Measurements from ENCODE around the gene PLPP3. TPM values are rescaled to one million over a fixed set of nuclear protein-coding genes. Genes with fewer than 3 reads are reported as not detected.

Gene PLPP3
- total and polyA plus RNA-seq, 9 of the 15 experiments (the other 6 are each of a cell fraction or from before 2014, with no cell fraction given), result 0.07 to 0.54 (median 0.20) TPM

- no peak overlapping the region for H3K4me3 ChIP-seq
- H3K9me1 ChIP-seq (ENCODE audit: control insufficient read depth, insufficient read depth, low read length), result no peaks in the 10 kb centered on the region
- no peak for ATAC-seq
- no peaks in the 10 kb centered on the region for H3K36me3 ChIP-seq (ENCODE audit: control insufficient read depth, insufficient read depth, low read length)
- FAIRE-seq, result no peak
- no TSS peak for BruUV-seq (replicated peaks)
- H3K9ac ChIP-seq (ENCODE audit: insufficient read depth in 1 of 2, low read depth in 2 of 2, low read length in 2 of 2), result no peak overlapping the region
- CTCF ChIA-PET (ENCODE audit: low intra/inter-chr PET ratio), result no interaction called here
- H3K79me2 ChIP-seq (ENCODE audit: control insufficient read depth, insufficient read depth, low read length), result no peaks in the 10 kb centered on the region
- H2AFZ ChIP-seq (ENCODE audit: low read depth, low read length), result no peak overlapping the region
- no peaks in the 10 kb centered on the region for H3K4me1 ChIP-seq (replicated peaks in 1 of 2; ENCODE audit: control insufficient read depth in 2 of 2, insufficient read depth in 2 of 2, low read length in 2 of 2)
- intact Hi-C loops (cut with micrococcal nuclease), result no loop called here
- H4K20me1 ChIP-seq (replicated peaks; ENCODE audit: control insufficient read depth, insufficient read depth, low read length), result no peaks in the 10 kb centered on the region
- H3K27me3 ChIP-seq (ENCODE audit: control insufficient read depth in 2 of 2, insufficient read depth in 2 of 2, low read length in 2 of 2), result no peaks in the 10 kb centered on the region
- in situ Hi-C loops (cut with MboI), result no loop called here
- DNase-seq (ENCODE audit: extremely low read depth in 1 of 4, low spot score in 3 of 4), result no peak
- WGBS (ENCODE audit: insufficient coverage, low coverage, missing lambda C conversion rate), result 0% methylated on average over 3 of the region's 3 CpGs
- H3K9me3 ChIP-seq (replicated peaks; ENCODE audit: control insufficient read depth, insufficient read depth, low read depth, low read length), result no peaks in the 10 kb centered on the region
- H3K27ac ChIP-seq (ENCODE audit: extremely low read depth, low read depth, low read length), result no peak overlapping the region
- POLR2A ChIA-PET, result interaction anchor here (0.8 kb wide), 1 partner anchor 9 kb away, joined by 3 read pairs; no protein-coding TSS in a partner anchor
- no peak for TF ChIP-seq SRF (CRISPR knock-in tag; IDR thresholded peaks at IDR 0.05)
- TF ChIP-seq USF2 (CRISPR knock-in tag; IDR thresholded peaks at IDR 0.05), result peak; percentile 31; the same call in 1 of the 2 replicates
- H3K4me2 ChIP-seq (ENCODE audit: insufficient read depth, low read length), result no peak overlapping the region
These were observed 48.3 kb upstream of the PLPP3 start for GRCh38 chr1:56627636-56628039.

GRCh38 chr1:56627019-56627635 lies 47.8 kb upstream of the PLPP3 start:
- Histone ChIP-seq H2AFZ (ENCODE audit: low read depth, low read length) (no peak overlapping the region), H3K9me1 (ENCODE audit: control insufficient read depth, insufficient read depth, low read length) (no peaks in the 10 kb centered on the region), H3K36me3 (ENCODE audit: control insufficient read depth, insufficient read depth, low read length) (no peaks in the 10 kb centered on the region), H3K4me2 (ENCODE audit: insufficient read depth, low read length) (no peak overlapping the region), H3K4me1 (replicated peaks in 1 of 2; ENCODE audit: control insufficient read depth in 2 of 2, insufficient read depth in 2 of 2, low read length in 2 of 2) (no peaks in the 10 kb centered on the region), H3K9ac (ENCODE audit: insufficient read depth in 1 of 2, low read depth in 2 of 2, low read length in 2 of 2) (no peak overlapping the region), H3K27me3 (ENCODE audit: control insufficient read depth in 2 of 2, insufficient read depth in 2 of 2, low read length in 2 of 2) (no peaks in the 10 kb centered on the region), H3K9me3 (replicated peaks; ENCODE audit: control insufficient read depth, insufficient read depth, low read depth, low read length) (no peaks in the 10 kb centered on the region), H3K4me3 (no peak overlapping the region), H3K27ac (ENCODE audit: extremely low read depth, low read depth, low read length) (no peak overlapping the region), H3K79me2 (ENCODE audit: control insufficient read depth, insufficient read depth, low read length) (no peaks in the 10 kb centered on the region), H4K20me1 (replicated peaks; ENCODE audit: control insufficient read depth, insufficient read depth, low read length) (no peaks in the 10 kb centered on the region)
- no peak for FAIRE-seq
- no peak for DNase-seq (ENCODE audit: extremely low read depth in 1 of 4, low spot score in 3 of 4)
- no peak for ATAC-seq
- no TSS peak for BruUV-seq (replicated peaks)
- in situ Hi-C loops (cut with MboI) (no loop called here), intact Hi-C loops (cut with micrococcal nuclease) (no loop called here)
- CTCF ChIA-PET (ENCODE audit: low intra/inter-chr PET ratio), result no interaction called here
- POLR2A ChIA-PET, result interaction anchor here (0.8 kb wide), 1 partner anchor 9 kb away, joined by 3 read pairs; no protein-coding TSS in a partner anchor
- WGBS (ENCODE audit: insufficient coverage, low coverage, missing lambda C conversion rate), result 0% methylated on average over 3 of the region's 3 CpGs
- TF ChIP-seq HDGF (IDR thresholded peaks at IDR 0.05) (no peak), RBM25 (IDR thresholded peaks at IDR 0.05; ENCODE audit: low read depth, low read length, severe bottlenecking) (no peak), RFX1 (IDR thresholded peaks at IDR 0.05) (no peak), TCF15 (CRISPR knock-in tag; IDR thresholded peaks at IDR 0.05) (no peak), RBFOX2 (IDR thresholded peaks at IDR 0.05; ENCODE audit: low read depth, low read length) (no peak), TEAD2 (tag; IDR thresholded peaks at IDR 0.05) (no peak), ELK1 (CRISPR knock-in tag; IDR thresholded peaks at IDR 0.05) (no peak), ZHX1 (conservative IDR thresholded peaks at IDR 0.05; ENCODE audit: low read length) (no peak), ADNP (tag; IDR thresholded peaks at IDR 0.05) (no peak)
